GM12873 (cell line): Measurements from ENCODE around the gene SLC4A11.

Experiments used
- TF ChIP-seq, protein P1 (sequence below): IDR thresholded peaks from 2 replicates; pipeline ENCODE4 v1.5.1; 2012; ENCODE audit warnings: low read depth, mild to moderate bottlenecking, moderate library complexity, low read length, control low read depth; ENCODE audit not compliant: insufficient read depth; ENCODE audit errors: missing control alignments

Gene SLC4A11

GRCh38 chr20:3255728-3256127 lies 16.7 kb upstream of the SLC4A11 start:
- TF ChIP-seq, protein P1, sequence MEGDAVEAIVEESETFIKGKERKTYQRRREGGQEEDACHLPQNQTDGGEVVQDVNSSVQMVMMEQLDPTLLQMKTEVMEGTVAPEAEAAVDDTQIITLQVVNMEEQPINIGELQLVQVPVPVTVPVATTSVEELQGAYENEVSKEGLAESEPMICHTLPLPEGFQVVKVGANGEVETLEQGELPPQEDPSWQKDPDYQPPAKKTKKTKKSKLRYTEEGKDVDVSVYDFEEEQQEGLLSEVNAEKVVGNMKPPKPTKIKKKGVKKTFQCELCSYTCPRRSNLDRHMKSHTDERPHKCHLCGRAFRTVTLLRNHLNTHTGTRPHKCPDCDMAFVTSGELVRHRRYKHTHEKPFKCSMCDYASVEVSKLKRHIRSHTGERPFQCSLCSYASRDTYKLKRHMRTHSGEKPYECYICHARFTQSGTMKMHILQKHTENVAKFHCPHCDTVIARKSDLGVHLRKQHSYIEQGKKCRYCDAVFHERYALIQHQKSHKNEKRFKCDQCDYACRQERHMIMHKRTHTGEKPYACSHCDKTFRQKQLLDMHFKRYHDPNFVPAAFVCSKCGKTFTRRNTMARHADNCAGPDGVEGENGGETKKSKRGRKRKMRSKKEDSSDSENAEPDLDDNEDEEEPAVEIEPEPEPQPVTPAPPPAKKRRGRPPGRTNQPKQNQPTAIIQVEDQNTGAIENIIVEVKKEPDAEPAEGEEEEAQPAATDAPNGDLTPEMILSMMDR = no peak

- TF ChIP-seq, protein P1 = no peak
Observed at GRCh38 chr20:3251806-3252205, 12.8 kb upstream of the SLC4A11 start.

GRCh38 chr20:3250091-3250504 lies 11.1 kb upstream of the SLC4A11 start:
- TF ChIP-seq, protein P1 = peak; percentile 38

DNA sequence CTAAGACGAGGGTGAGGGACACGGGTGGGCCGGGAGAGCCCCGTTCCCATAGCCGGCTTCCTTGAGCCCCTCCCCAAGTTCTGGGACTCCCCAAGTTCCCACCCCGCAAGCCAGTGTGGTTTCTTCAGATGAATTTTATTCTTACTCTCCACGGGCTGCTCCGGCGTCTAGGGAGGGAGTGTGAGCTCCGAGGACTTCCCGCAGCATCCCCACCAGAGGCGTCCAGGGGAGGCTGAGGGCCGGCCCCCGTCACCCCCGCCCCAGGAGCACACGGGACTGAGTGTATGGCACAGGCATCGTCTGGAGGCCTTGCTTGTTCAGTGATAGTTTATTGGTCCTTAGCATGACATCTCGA lies 10.0 kb upstream of the SLC4A11 start:
- TF ChIP-seq, protein P1 = no peak

DNA sequence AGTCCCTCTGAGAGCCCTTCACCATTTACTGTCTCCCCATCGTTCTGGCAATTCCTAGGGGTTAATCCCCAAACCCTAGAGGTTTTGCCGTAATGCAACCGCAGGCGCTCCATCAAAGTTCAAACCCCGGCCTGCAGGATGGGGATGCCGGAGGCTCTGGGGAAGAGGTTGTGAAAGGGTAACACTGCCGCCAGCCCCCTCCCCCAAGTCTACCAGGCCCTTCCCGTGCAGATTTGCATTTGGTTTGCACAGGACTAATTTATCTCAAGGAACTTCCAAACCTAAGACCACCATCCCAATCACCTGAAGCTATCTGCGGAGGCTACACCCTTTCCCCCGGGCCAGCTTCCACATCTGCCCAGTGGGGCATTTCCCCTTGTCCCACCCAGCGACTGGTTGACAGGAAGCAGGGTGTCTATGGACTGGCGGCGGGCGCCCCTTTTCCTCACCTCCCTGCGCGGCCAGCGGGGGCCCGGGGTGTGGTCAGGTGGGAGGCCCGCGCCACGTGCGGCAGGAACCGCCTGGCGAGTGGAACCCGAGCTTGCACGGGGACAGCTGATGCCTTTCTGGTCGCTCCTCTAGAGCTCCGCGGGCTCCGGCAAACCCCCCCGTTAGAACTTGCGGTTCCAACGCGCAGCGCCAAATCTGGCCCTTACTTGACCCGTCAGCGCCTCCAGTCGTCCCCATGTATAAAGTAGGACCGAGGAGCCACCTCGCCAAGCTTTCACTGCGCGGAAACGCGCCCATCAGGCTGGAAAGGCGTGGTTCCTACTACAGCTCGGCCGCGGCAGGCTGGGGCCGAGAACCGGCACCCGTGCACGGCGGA lies 9.4 kb upstream of the SLC4A11 start:
- TF ChIP-seq, protein P1 = no peak

GRCh38 chr20:3247638-3248037 lies 8.6 kb upstream of the SLC4A11 start:
- TF ChIP-seq, protein P1 = no peak

- TF ChIP-seq, protein P1 = no peak
Observed at GRCh38 chr20:3246682-3247081, 7.7 kb upstream of the SLC4A11 start.
